Activated naive CD8-positive, alpha-beta T cell treated with anti-CD3 and anti-CD28 coated beads for 36 hours (primary cell): ENCODE data around the gene SMARCD3. TPM values are rescaled to one million over a fixed set of nuclear protein-coding genes. Genes with fewer than 3 reads are reported as not detected.

Experiments
- DNase-seq: peaks from one replicate; pipeline ENCODE4 v3.0.0; 2021
- H3K27ac Mint-ChIP-seq: one replicate; pipeline ENCODE4 v1.8.0; 2022; ENCODE audit warnings: mild to moderate bottlenecking, moderate library complexity, mixed read lengths
- H3K27me3 Mint-ChIP-seq: one replicate; pipeline ENCODE4 v1.8.0; 2022; ENCODE audit warnings: mild to moderate bottlenecking, mixed read lengths
- H3K36me3 Mint-ChIP-seq: one replicate; pipeline ENCODE4 v1.8.0; 2021; ENCODE audit warnings: mild to moderate bottlenecking, mixed read lengths
- H3K4me1 Mint-ChIP-seq: one replicate; pipeline ENCODE4 v1.8.0; 2021; ENCODE audit warnings: mixed read lengths
- H3K4me3 Mint-ChIP-seq: one replicate; pipeline ENCODE4 v1.8.0; 2022; ENCODE audit warnings: mild to moderate bottlenecking, moderate library complexity, mixed read lengths
- H3K9me3 Mint-ChIP-seq: one replicate; pipeline ENCODE4 v1.8.0; 2022; ENCODE audit warnings: mixed read lengths
- total RNA-seq, 2 experiments: library from RNA; stranded (reverse); gene quantifications; one replicate each; pipeline ENCODE4 v1.2.3, GENCODE V29; 2021

Gene SMARCD3
- total RNA-seq, 2 experiments from 2014 or later, result 4.1 to 4.3 TPM

- no peak overlapping the region for H3K27ac Mint-ChIP-seq
- H3K4me1 Mint-ChIP-seq, result peaks cover 22% of the 10 kb centered on the region
- DNase-seq, result peak; percentile 72
- H3K4me3 Mint-ChIP-seq, result peak overlapping the region; percentile 74
- H3K27me3 Mint-ChIP-seq, result peaks cover 5% of the 10 kb centered on the region
- no peaks in the 10 kb centered on the region for H3K36me3 Mint-ChIP-seq
- no peaks in the 10 kb centered on the region for H3K9me3 Mint-ChIP-seq
Observed at GRCh38 chr7:151276666-151277590, 28.4 kb upstream of the SMARCD3 start.

DNA sequence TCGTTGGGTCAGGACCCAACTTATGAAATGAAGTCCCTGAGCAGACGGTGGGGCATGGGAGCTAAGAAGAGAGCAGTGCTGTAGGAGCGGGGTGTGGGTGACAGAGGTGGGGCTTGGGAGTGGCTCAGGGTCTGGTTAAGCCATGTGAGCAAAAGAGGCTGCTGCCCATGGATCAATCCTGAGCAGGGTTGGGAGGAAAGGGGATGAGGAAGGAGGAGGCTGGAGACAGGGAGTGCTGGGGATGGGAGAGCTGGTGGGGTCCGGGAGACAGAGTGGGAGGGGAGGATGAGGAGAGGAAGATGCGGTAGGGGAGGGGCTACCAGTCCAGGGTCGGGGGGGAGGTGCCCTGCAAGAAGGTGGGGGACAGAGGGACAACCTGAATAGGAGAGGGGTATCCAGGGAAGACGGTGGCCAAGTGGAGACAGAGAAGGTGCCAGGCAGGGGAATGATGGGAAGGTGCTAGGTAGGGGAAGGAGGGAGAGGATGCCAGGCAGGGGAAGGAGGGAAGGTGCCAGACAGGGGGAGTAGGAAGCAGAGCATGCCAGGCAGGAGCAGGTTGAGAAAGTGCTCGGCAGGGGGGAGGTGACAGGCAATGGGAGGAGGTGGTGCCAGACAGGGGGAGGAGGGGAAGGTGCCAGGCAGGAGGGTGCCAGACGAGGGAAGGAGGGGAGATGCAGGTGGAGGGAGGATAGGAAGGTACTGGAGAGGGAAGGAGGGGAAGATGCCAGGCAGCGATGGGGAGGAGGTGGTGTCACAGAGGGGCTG lies 27.5 kb upstream of the SMARCD3 start:
- Mint-ChIP-seq H3K27me3 (no peaks in the 10 kb centered on the region), H3K27ac (no peak overlapping the region), H3K36me3 (no peaks in the 10 kb centered on the region), H3K4me3 (peak overlapping the region; percentile 73), H3K9me3 (no peaks in the 10 kb centered on the region), H3K4me1 (peaks cover 25% of the 10 kb centered on the region)
- no peak for DNase-seq

DNA sequence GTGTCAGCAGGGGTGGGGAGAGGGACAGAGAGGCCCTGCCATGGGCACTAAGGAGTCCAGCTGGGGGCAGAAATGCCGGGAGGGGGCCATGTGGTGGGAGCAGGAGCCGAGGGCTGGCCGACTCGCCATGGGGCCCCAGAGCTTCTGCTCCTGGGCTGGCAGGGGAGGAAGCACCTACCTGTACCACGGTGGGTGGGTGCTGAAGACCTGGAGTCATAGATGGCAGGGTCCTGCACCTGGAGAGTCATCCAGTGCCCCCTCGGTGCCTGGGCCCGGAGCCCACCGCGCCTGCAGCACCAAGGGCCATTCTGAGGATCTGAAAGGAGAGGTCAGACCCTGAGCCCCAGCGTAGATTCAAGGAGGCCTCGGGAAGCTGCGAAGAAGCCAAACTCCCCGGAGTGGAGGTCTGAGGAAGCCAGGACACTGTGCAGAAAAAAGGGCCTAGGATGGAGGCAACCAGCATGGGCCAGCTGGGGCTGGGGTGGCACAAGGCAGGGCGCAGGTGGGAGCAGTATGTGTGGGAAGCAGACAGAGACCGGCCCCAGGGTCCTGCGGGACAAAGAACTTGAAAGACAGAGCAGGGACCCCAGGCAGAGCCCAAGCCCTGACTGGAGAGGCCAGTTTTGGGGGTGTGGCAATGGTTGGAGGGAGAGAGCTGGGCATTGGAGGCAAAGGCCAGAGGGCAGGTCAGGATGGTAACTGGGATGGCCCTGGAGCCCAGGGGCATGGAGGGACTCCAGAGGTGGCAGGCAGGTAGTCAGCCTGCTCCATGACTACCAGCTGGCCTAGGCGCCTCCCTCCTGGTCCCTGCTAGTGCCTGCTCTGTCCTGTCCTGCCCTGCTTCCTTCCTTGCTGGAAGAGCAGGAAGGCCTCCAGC lies 26.7 kb upstream of the SMARCD3 start:
- Mint-ChIP-seq H3K4me1 (peaks cover 25% of the 10 kb centered on the region), H3K36me3 (no peaks in the 10 kb centered on the region), H3K4me3 (peak overlapping the region; percentile 73), H3K9me3 (no peaks in the 10 kb centered on the region), H3K27me3 (no peaks in the 10 kb centered on the region), H3K27ac (no peak overlapping the region)
- DNase-seq, result no peak

- no peak overlapping the region for H3K4me3 Mint-ChIP-seq
- H3K27me3 Mint-ChIP-seq, result no peaks in the 10 kb centered on the region
- no peaks in the 10 kb centered on the region for H3K9me3 Mint-ChIP-seq
- peaks cover 25% of the 10 kb centered on the region for H3K4me1 Mint-ChIP-seq
- H3K36me3 Mint-ChIP-seq, result no peaks in the 10 kb centered on the region
- no peak overlapping the region for H3K27ac Mint-ChIP-seq
- no peak for DNase-seq
Observed at GRCh38 chr7:151274396-151274795, 25.9 kb upstream of the SMARCD3 start.

DNA sequence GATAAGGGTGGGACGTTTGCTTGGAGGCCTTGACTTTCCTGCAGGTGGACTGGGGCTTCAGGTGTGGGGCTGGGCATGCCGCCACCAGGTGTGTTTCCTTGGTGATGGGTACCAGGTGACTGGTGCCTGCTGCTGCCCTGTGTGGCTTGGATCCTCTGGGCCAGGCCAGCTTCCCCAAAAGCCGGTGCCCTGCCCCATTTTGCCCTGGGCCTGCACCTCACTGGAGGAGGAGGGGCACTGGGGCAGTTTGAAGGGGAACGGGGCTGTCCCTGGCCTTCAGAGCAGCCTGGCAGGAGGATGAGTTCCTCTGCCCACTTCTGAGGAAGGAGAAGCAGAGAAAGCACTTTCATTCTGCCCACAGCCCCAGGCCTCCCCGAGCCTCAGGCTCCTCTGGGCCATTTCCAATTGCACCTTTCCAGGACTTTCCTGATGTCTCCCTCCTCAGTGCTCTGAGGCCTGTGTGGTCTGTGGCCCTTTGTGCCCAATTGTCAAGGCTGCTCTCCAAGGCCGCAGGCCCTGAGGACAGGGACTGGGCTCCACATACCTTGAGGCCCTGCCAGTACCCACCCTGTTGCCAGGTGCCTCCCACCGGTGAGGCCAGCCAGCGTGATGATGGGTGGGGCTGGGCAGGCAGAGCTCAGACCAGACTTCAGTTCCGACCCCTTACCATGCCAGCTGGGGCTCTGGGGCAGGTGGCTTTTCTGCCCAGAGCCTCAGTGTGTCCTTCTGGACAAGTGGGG lies 25.3 kb upstream of the SMARCD3 start:
- H3K4me3 Mint-ChIP-seq, result no peak overlapping the region
- H3K4me1 Mint-ChIP-seq, result peaks cover 25% of the 10 kb centered on the region
- DNase-seq, result no peak
- no peaks in the 10 kb centered on the region for H3K9me3 Mint-ChIP-seq
- no peaks in the 10 kb centered on the region for H3K27me3 Mint-ChIP-seq
- no peaks in the 10 kb centered on the region for H3K36me3 Mint-ChIP-seq
- no peak overlapping the region for H3K27ac Mint-ChIP-seq

DNA sequence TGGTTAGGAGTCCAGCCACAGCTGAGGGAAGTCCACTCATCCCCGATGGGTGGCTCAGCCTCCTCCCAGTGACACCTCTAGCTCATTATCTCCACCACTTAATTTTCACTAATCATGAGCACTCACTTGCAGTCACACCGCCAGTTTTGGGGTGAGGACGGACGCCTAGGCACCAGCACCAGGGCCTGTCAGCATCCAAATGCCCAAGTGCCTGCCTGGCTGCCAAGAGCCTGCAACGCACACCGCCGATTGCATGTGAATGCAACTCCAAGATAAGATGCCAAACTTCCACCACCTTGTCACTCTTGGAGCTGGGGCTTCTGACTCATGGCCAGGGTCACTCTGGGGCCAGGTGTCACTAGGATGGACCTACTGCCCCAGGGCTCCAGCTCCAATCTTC lies 24.4 kb upstream of the SMARCD3 start:
- DNase-seq, result no peak
- no peak overlapping the region for H3K4me3 Mint-ChIP-seq
- H3K9me3 Mint-ChIP-seq, result no peaks in the 10 kb centered on the region
- no peaks in the 10 kb centered on the region for H3K36me3 Mint-ChIP-seq
- H3K27me3 Mint-ChIP-seq, result no peaks in the 10 kb centered on the region
- no peak overlapping the region for H3K27ac Mint-ChIP-seq
- peaks cover 25% of the 10 kb centered on the region for H3K4me1 Mint-ChIP-seq

GRCh38 chr7:151272405-151272804 lies 23.9 kb upstream of the SMARCD3 start:
- Mint-ChIP-seq H3K27ac (peak overlapping the region; percentile 1), H3K36me3 (no peaks in the 10 kb centered on the region), H3K9me3 (no peaks in the 10 kb centered on the region), H3K27me3 (no peaks in the 10 kb centered on the region), H3K4me1 (peaks cover 23% of the 10 kb centered on the region), H3K4me3 (no peak overlapping the region)
- no peak for DNase-seq

DNA sequence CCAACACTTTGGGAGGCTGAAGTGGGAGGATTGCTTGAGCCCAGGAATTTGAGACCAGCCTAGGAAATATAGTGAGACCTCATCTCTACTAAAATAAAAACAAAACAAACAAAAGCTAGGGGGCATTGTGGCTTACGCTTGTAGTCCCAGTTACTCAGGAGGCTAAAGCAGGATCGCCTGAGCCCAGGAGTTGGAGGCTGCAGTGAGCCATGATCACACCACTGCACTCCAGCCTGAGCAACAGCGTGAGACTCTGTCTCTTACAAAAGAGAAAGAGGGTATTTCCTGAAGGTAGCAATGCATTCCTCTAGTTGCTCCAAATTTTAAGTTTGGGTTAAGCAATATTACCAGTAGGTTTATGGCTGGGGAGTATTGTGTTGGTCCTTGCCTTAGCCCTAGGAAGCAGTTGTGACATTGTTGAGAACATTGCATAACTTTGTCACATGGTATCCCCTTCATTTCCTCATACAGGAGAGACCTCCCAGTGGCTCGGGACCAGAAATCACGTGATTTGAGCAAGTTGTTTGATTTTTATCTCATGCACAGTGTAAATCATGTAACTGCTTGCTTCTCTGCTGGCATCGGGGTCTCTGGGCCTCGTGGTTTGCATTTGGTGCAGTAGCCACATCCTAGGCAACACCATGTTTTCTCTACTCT lies 23.3 kb upstream of the SMARCD3 start:
- peaks cover 19% of the 10 kb centered on the region for H3K4me1 Mint-ChIP-seq
- H3K27ac Mint-ChIP-seq, result peak overlapping the region; percentile 1

DNA sequence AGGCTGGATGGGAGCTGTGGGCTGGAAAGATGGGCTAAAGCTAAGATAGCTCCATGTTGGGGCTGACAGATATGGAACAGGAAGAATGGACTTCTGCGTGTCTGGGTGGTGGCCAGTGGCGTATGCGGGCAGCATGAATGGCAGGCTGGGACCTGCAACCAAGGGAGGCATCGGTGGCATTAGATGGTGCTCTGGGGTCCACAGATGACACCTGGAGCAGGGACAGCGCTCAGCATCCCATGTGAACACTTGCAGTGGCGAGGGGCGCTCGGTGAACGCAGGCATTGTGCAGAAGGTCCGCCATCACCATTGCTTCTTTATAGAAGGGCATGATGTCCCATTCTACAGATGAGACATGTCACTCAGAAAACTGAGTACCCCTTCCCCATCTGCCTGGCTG lies 21.0 kb upstream of the SMARCD3 start:
- no peak for DNase-seq
- H3K4me1 Mint-ChIP-seq, result peaks cover 9% of the 10 kb centered on the region
- no peaks in the 10 kb centered on the region for H3K36me3 Mint-ChIP-seq
- H3K27me3 Mint-ChIP-seq, result no peaks in the 10 kb centered on the region
- no peaks in the 10 kb centered on the region for H3K9me3 Mint-ChIP-seq
- no peak overlapping the region for H3K27ac Mint-ChIP-seq
- no peak overlapping the region for H3K4me3 Mint-ChIP-seq

More for the DNA sequence above, 23.3 kb upstream of the SMARCD3 start:
- Mint-ChIP-seq H3K36me3 (no peaks in the 10 kb centered on the region), H3K9me3 (no peaks in the 10 kb centered on the region), H3K4me3 (no peak overlapping the region), H3K27me3 (no peaks in the 10 kb centered on the region)
- DNase-seq, result no peak

DNA sequence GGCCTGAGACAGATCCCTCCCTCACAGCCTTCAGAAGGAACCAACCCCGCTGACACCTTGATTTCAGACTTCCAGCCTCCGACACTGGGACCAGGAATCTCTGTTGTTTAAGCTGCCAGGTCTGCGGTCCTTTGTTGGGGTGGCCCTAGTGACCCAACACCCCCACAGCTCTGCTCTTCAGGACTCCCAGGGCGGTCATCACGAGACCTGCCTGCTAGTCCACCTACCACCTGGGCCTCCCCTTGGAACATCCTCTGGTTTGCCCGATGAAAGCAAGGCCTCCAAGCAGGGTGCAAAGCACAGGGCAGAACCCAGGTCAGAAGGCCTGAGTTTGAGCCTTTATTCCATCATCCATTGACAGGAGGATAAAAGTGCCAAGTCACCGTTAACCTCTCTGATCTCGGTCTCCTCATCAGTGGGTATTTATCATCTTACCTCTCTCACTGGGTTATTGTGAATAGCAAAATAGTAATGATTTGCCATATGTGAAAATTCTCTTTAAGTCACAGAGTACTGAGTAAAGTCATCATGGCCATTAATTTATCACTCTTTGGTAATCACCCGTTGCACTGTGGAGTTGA lies 16.9 kb upstream of the SMARCD3 start:
- H3K27ac Mint-ChIP-seq, result no peak overlapping the region
- no peak for DNase-seq
- no peak overlapping the region for H3K4me3 Mint-ChIP-seq
- H3K9me3 Mint-ChIP-seq, result no peaks in the 10 kb centered on the region
- no peaks in the 10 kb centered on the region for H3K27me3 Mint-ChIP-seq
- H3K4me1 Mint-ChIP-seq, result no peaks in the 10 kb centered on the region
- no peaks in the 10 kb centered on the region for H3K36me3 Mint-ChIP-seq

- Mint-ChIP-seq H3K36me3 (no peaks in the 10 kb centered on the region), H3K4me1 (no peaks in the 10 kb centered on the region), H3K9me3 (no peaks in the 10 kb centered on the region), H3K27me3 (no peaks in the 10 kb centered on the region), H3K4me3 (no peak overlapping the region), H3K27ac (no peak overlapping the region)
- no peak for DNase-seq
Observed at GRCh38 chr7:151264615-151265014, 16.1 kb upstream of the SMARCD3 start.

- Mint-ChIP-seq H3K27ac (no peak overlapping the region), H3K36me3 (no peaks in the 10 kb centered on the region), H3K9me3 (no peaks in the 10 kb centered on the region), H3K27me3 (no peaks in the 10 kb centered on the region), H3K4me1 (no peaks in the 10 kb centered on the region), H3K4me3 (no peak overlapping the region)
- no peak for DNase-seq
Observed at GRCh38 chr7:151261529-151261928, 13.0 kb upstream of the SMARCD3 start.

- no peaks in the 10 kb centered on the region for H3K36me3 Mint-ChIP-seq
- H3K9me3 Mint-ChIP-seq, result no peaks in the 10 kb centered on the region
- H3K27ac Mint-ChIP-seq, result no peak overlapping the region
- DNase-seq, result no peak
- H3K4me1 Mint-ChIP-seq, result no peaks in the 10 kb centered on the region
- H3K4me3 Mint-ChIP-seq, result no peak overlapping the region
- H3K27me3 Mint-ChIP-seq, result no peaks in the 10 kb centered on the region
Observed at GRCh38 chr7:151260883-151261282, 12.4 kb upstream of the SMARCD3 start.

DNA sequence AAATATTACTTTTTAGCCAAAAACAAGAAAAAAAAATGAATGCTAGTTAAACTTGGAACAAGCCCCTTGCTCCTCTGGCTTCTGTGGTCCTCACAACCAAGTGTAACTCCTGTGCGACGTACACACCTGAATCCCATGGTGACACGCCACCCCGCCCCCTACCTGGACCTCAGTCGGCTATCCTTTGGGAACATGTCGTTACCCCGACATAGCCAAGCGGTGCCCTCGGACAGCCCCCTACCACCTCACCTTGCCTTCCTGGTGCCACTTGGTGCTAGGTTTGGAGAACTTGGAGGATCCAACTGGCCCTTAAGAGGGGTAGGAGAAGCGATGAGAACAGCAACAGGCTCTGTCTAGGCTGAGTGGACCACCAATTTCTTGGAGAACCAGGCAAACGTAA lies 12.0 kb upstream of the SMARCD3 start:
- DNase-seq, result no peak
- no peaks in the 10 kb centered on the region for H3K9me3 Mint-ChIP-seq
- no peak overlapping the region for H3K27ac Mint-ChIP-seq
- no peaks in the 10 kb centered on the region for H3K36me3 Mint-ChIP-seq
- no peaks in the 10 kb centered on the region for H3K4me1 Mint-ChIP-seq
- no peak overlapping the region for H3K4me3 Mint-ChIP-seq
- H3K27me3 Mint-ChIP-seq, result no peaks in the 10 kb centered on the region
